Natural killer cell (primary cell): ENCODE data around the gene PALM. TPM values are rescaled to one million over a fixed set of nuclear protein-coding genes. Genes with fewer than 3 reads are reported as not detected.

Experiments used
- ATAC-seq, 3 donors: fragments of 150-1000 bp in 2 of 3; fragments of 200-7000 bp in 1 of 3; cut with Tn5 transposase; 1 replicate in 1 of 3; 2 replicates in 2 of 3; pipeline ENCODE4 v1.10.0; 2021; ENCODE audit warnings: mild to moderate bottlenecking in 2 of 3, moderate library complexity in 2 of 3
- DNase-seq, 2 donors: peaks; one replicate each; pipeline versions ENCODE4 v3.0.0 to v3.0.0-alpha.2; 2013 to 2021; ENCODE audit warnings: mixed read lengths in 1 of 2
- H3K27ac ChIP-seq: one replicate; pipeline ENCODE4 v1.5.1; 2013; ENCODE audit warnings: mild to moderate bottlenecking, low read length
- H3K27me3 ChIP-seq: one replicate; pipeline ENCODE4 v1.6.1; 2013; ENCODE audit warnings: low read length; ENCODE audit not compliant: control insufficient read depth, insufficient read depth
- H3K36me3 ChIP-seq: one replicate; pipeline ENCODE4 v1.6.1; 2013; ENCODE audit warnings: low read length; ENCODE audit not compliant: control insufficient read depth, insufficient read depth
- H3K4me1 ChIP-seq: one replicate; pipeline ENCODE4 v1.6.1; 2013; ENCODE audit warnings: low read length; ENCODE audit not compliant: control insufficient read depth, insufficient read depth
- H3K4me3 ChIP-seq: one replicate; pipeline ENCODE4 v1.5.1; 2013; ENCODE audit warnings: low read length
- H3K9me3 ChIP-seq: one replicate; pipeline ENCODE4 v1.6.1; 2013; ENCODE audit warnings: low read length; ENCODE audit not compliant: control insufficient read depth, insufficient read depth
- H3K27ac Mint-ChIP-seq, 2 donors: one replicate each; pipeline ENCODE4 v1.8.0; 2022; ENCODE audit warnings: mild to moderate bottlenecking in 2 of 2, mixed read lengths in 2 of 2, moderate library complexity in 1 of 2
- H3K27me3 Mint-ChIP-seq, 2 donors: one replicate each; pipeline ENCODE4 v1.8.0; 2022; ENCODE audit warnings: low read depth in 2 of 2, mixed read lengths in 2 of 2
- H3K36me3 Mint-ChIP-seq: one replicate; pipeline ENCODE4 v1.8.0; 2022; ENCODE audit warnings: mixed read lengths
- H3K4me1 Mint-ChIP-seq, 2 donors: one replicate each; pipeline ENCODE4 v1.8.0; 2022; ENCODE audit warnings: mixed read lengths in 2 of 2
- H3K4me3 Mint-ChIP-seq: one replicate; pipeline ENCODE4 v1.8.0; 2022; ENCODE audit warnings: mild to moderate bottlenecking, moderate library complexity, mixed read lengths
- H3K9me3 Mint-ChIP-seq, 2 donors: one replicate each; pipeline ENCODE4 v1.8.0; 2022; ENCODE audit warnings: mixed read lengths in 2 of 2
- WGBS: methylation state at CpG from one replicate; pipeline ENCODE4 v1.1.7; 2013; ENCODE audit warnings: missing lambda C conversion rate; ENCODE audit not compliant: insufficient coverage; 5-methylcytosine and 5-hydroxymethylcytosine counted together
- intact Hi-C: fragments of 100-400 bp; cut with micrococcal nuclease; formaldehyde crosslinking; loops from one replicate; pipeline ENCODE4 v1.14.2; 2022
- total RNA-seq, 4 donors: library from RNA; stranded (reverse); fragments of 120-200 nt in 1 of 4; gene quantifications; one replicate each; pipeline versions ENCODE4 v1.2.3 to v1.2.4, GENCODE V29; 2013 to 2022
- TF ChIP-seq, protein P1 (sequence below): fragments of 200-600 bp; IDR thresholded peaks from one replicate; pipeline ENCODE4 v1.8.0; 2022; ENCODE audit warnings: antibody characterized with exemption

Gene PALM
- total RNA-seq, 3 donors from 2014 or later (not counting 1 experiment from before 2014, with no cell fraction given) = 0.59 to 1.0 TPM; not detected in 1

DNA sequence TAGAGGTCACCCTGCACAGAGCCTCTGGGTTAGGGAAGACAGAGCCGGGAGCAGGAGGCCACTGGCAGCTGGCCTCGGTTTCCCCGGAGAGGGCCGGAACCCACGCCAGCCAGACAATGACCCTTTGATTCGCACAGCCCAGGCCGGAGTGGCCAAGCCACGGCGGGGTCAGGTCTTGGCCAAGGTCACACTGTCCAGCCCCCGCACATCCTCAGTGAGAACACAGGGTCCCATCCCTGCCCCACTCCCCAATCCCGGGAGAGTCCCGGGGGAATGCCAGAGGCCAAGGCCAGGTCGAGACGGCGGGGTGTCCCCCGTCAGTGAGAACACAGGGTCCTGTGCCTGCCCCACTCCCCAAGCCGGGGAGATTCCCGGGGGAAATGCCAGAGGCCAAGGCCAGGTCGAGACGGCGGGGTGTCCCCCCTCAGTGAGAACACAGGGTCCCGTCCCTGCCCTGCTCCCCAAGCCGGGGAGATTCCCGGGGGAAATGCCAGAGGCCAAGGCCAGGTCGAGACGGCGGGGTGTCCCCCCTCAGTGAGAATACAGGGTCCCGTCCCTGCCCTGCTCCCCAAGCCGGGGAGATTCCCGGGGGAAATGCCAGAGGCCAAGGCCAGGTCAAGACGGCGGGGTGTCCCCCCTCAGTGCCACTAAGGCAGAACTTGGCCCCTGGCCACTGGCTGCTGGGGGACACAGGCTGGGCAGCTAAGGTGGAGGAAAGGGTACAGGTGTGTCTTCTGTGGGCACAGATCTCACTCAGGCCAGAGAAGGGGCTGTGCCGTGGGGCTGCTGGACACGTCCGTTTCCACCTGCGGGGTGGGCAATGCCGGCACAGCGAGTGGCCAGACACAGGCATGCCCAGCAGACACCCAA, 34.2 kb upstream of the PALM start:
- peaks cover 13% of the 10 kb centered on the region for H3K4me1 ChIP-seq
- DNase-seq (no peak), ATAC-seq (no peak)
- no peaks in the 10 kb centered on the region for H3K36me3 ChIP-seq
- Mint-ChIP-seq H3K36me3 (no peaks in the 10 kb centered on the region), H3K9me3 (no peaks in the 10 kb centered on the region), H3K27me3 (peaks cover 0 to 12% of the 10 kb centered on the region in 2 donors), H3K4me3 (no peak overlapping the region), H3K4me1 (no peaks in the 10 kb centered on the region), H3K27ac (no peak overlapping the region)
- TF ChIP-seq, protein P1, sequence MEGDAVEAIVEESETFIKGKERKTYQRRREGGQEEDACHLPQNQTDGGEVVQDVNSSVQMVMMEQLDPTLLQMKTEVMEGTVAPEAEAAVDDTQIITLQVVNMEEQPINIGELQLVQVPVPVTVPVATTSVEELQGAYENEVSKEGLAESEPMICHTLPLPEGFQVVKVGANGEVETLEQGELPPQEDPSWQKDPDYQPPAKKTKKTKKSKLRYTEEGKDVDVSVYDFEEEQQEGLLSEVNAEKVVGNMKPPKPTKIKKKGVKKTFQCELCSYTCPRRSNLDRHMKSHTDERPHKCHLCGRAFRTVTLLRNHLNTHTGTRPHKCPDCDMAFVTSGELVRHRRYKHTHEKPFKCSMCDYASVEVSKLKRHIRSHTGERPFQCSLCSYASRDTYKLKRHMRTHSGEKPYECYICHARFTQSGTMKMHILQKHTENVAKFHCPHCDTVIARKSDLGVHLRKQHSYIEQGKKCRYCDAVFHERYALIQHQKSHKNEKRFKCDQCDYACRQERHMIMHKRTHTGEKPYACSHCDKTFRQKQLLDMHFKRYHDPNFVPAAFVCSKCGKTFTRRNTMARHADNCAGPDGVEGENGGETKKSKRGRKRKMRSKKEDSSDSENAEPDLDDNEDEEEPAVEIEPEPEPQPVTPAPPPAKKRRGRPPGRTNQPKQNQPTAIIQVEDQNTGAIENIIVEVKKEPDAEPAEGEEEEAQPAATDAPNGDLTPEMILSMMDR = no peak
- 89% methylated on average over 38 of the region's 38 CpGs for WGBS
- intact Hi-C loops = no loop called here
- no peak overlapping the region for H3K27ac ChIP-seq
- H3K4me3 ChIP-seq = no peak overlapping the region
- H3K27me3 ChIP-seq = peaks cover 26% of the 10 kb centered on the region
- H3K9me3 ChIP-seq = no peaks in the 10 kb centered on the region

DNA sequence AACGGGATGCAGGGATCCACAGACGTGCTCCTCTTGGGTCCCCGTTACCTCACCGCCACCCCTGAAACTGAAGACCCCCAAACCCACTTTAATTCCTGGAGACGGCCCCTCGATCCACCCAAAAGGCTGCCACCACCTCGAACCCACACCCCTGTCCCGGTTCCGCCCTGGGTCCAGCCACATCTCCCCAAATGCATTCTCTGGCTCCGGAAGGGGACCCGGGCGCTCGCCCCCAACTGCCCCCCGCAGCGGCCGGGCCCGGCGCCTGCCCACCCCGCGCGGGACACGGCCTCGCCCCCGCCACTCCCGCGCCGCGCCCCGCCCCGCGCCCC, 32.8 kb upstream of the PALM start:
- TF ChIP-seq, protein P1 = no peak
- peaks cover 5 to 6% of the 10 kb centered on the region in 2 donors for H3K4me1 Mint-ChIP-seq
- no peak overlapping the region for H3K4me3 ChIP-seq

DNA sequence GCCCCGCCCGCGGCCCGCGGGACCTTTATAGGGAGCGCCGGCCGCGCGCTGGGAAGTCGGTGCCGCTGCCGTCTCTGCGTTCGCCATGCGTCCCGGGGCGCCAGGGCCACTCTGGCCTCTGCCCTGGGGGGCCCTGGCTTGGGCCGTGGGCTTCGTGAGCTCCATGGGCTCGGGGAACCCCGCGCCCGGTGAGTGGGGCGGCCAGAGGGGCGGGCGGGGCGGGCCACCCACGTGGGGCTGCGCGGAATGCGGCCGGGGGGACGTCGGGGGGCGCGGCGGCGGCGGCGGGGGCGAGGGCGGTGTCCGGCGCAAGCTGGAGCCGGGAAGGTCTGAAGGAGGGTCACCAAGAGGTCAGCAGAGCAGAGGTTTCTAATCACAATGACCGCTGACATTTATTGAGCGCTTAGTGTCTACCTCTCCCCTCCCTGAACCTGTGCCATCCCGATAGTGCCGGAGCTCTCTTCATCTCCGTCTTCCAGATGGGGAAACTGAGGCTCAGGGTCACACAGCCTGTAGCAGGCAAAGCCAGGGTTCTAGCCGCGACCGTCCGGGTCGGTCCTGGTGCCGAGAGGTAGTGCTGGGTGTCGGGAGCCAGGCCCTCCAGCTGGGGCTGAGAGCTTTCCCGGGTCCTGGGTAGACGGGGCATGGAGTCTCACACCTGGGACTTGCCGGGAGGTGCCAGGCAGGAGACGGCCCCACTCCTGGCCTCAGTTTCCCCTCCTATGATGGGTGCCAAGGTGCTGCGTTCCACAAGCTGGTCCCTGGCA, 32.2 kb upstream of the PALM start, which contains the start of gene FSTL3:
Gene FSTL3 (plus strand): TSS at position 54 of the 767 bp plus-strand sequence. CDS start 32 bp downstream, at position 86.
- no peaks in the 10 kb centered on the region for H3K9me3 ChIP-seq
- H3K36me3 ChIP-seq = no peaks in the 10 kb centered on the region
- no peak for ATAC-seq
- Mint-ChIP-seq H3K9me3 (no peaks in the 10 kb centered on the region), H3K4me1 (peaks cover 5 to 11% of the 10 kb centered on the region in 2 donors), H3K27me3 (peaks cover 0 to 12% of the 10 kb centered on the region in 2 donors), H3K36me3 (no peaks in the 10 kb centered on the region), H3K27ac (no peak within 1 kb of the TSS), H3K4me3 (peak within 1 kb of the TSS; percentile 25)
- peaks cover 23% of the 10 kb centered on the region for H3K4me1 ChIP-seq
- 12% methylated on average over 63 of the region's 63 CpGs for WGBS
- H3K27me3 ChIP-seq = peaks cover 26% of the 10 kb centered on the region
- intact Hi-C loops = no loop called here
- H3K27ac ChIP-seq = no peak within 1 kb of the TSS
- TF ChIP-seq, protein P1 = no peak
- no peak for DNase-seq
- H3K4me3 ChIP-seq = no peak within 1 kb of the TSS

More for the DNA sequence above, 32.8 kb upstream of the PALM start:
- peaks cover 0 to 12% of the 10 kb centered on the region in 2 donors for H3K27me3 Mint-ChIP-seq
- ATAC-seq (no peak), DNase-seq (no peak)
- 11% methylated on average over 31 of the region's 31 CpGs for WGBS
- H3K36me3 Mint-ChIP-seq = no peaks in the 10 kb centered on the region
- intact Hi-C loops = no loop called here
- no peaks in the 10 kb centered on the region for H3K36me3 ChIP-seq
- H3K9me3 Mint-ChIP-seq = no peaks in the 10 kb centered on the region
- peaks cover 26% of the 10 kb centered on the region for H3K27me3 ChIP-seq
- H3K27ac Mint-ChIP-seq = no peak overlapping the region
- peaks cover 20% of the 10 kb centered on the region for H3K4me1 ChIP-seq
- H3K9me3 ChIP-seq = no peaks in the 10 kb centered on the region
- no peak overlapping the region for H3K4me3 Mint-ChIP-seq
- H3K27ac ChIP-seq = no peak overlapping the region
